SK-N-SH treated with all-trans-retinoic acid at 6 μM for 48 hours (cell line): ENCODE data around the gene DNASE2B.

Experiments
- ATAC-seq: fragments of 200-7000 bp; cut with Tn5 transposase; 3 replicates; pipeline ENCODE4 v1.9.1; 2020; ENCODE audit warnings: mild to moderate bottlenecking, moderate library complexity
- ARNTL ChIP-seq: fragments of 450-650 bp; formaldehyde crosslinking; IDR thresholded peaks from 2 replicates; pipeline ENCODE4 v1.5.0; 2020; ENCODE audit warnings: low read depth, mild to moderate bottlenecking, moderate library complexity, borderline replicate concordance
- BACH2 ChIP-seq: fragments of 250-450 bp; sonication (Bioruptor Pico); IDR thresholded peaks from 2 replicates; pipeline ENCODE4 v1.9.0; 2021; ENCODE audit warnings: mild to moderate bottlenecking, borderline replicate concordance
- CSDC2 ChIP-seq: fragments of 250-450 bp; sonication (Bioruptor Pico); IDR thresholded peaks from 2 replicates; pipeline ENCODE4 v1.5.0; 2020; ENCODE audit warnings: mild to moderate bottlenecking, moderate library complexity
- ISL1 ChIP-seq: fragments of 250-450 bp; sonication (Bioruptor Pico); IDR thresholded peaks from 2 replicates; pipeline ENCODE4 v2.1.2; 2022; ENCODE audit warnings: mild to moderate bottlenecking, moderate library complexity
- PPARA ChIP-seq: fragments of 250-450 bp; sonication (Bioruptor Pico); IDR thresholded peaks from 2 replicates; pipeline ENCODE4 v1.5.0; 2020; ENCODE audit warnings: mild to moderate bottlenecking, borderline replicate concordance
- RARB ChIP-seq: fragments of 250-450 bp; sonication (Bioruptor Pico); IDR thresholded peaks from 2 replicates; pipeline ENCODE4 v1.8.0; 2021; ENCODE audit warnings: mild to moderate bottlenecking, moderate library complexity
- SNAI2 ChIP-seq: fragments of 250-450 bp; sonication (Bioruptor Pico); IDR thresholded peaks from 2 replicates; pipeline ENCODE4 v1.5.0; 2020; ENCODE audit warnings: mild to moderate bottlenecking, moderate library complexity
- TCF4 ChIP-seq: fragments of 250-450 bp; sonication (Bioruptor Pico); IDR thresholded peaks from 2 replicates; pipeline ENCODE4 v1.8.0; 2021; ENCODE audit warnings: mild to moderate bottlenecking, moderate library complexity, borderline replicate concordance
- TOX ChIP-seq: fragments of 250-450 bp; sonication (Bioruptor Pico); IDR thresholded peaks from 2 replicates; pipeline ENCODE4 v1.8.0; 2021; ENCODE audit warnings: mild to moderate bottlenecking, moderate library complexity, borderline replicate concordance
- ZC3H10 ChIP-seq: fragments of 250-450 bp; sonication (Bioruptor Pico); IDR thresholded peaks from 2 replicates; pipeline ENCODE4 v1.5.1; 2021; ENCODE audit warnings: mild to moderate bottlenecking, moderate library complexity
- ZFP3 ChIP-seq: fragments of 250-450 bp; sonication (Bioruptor Pico); IDR thresholded peaks from 2 replicates; pipeline ENCODE4 v1.5.0; 2020; ENCODE audit warnings: mild to moderate bottlenecking, moderate library complexity
- ZFP30 ChIP-seq: fragments of 450-650 bp; formaldehyde crosslinking; IDR thresholded peaks from 2 replicates; pipeline ENCODE4 v1.5.0; 2022; ENCODE audit warnings: mild to moderate bottlenecking, moderate library complexity
- ZNF565 ChIP-seq: fragments of 450-650 bp; formaldehyde crosslinking; conservative IDR thresholded peaks from 2 replicates; pipeline ENCODE4 v1.5.0; 2020; ENCODE audit warnings: low read depth, mild to moderate bottlenecking, moderate library complexity
- ZNF8 ChIP-seq: fragments of 450-650 bp; formaldehyde crosslinking; IDR thresholded peaks from 2 replicates; pipeline ENCODE4 v1.5.0; 2020; ENCODE audit warnings: mild to moderate bottlenecking, moderate library complexity
- TF ChIP-seq, protein P1 (sequence below): fragments of 250-450 bp; sonication (Bioruptor Pico); IDR thresholded peaks from 2 replicates; pipeline ENCODE4 v1.8.0; 2021; ENCODE audit warnings: low read depth, mild to moderate bottlenecking, moderate library complexity, borderline replicate concordance
- TF ChIP-seq, protein P2 (sequence below): fragments of 250-450 bp; sonication (Bioruptor Pico); IDR thresholded peaks from 2 replicates; pipeline ENCODE4 v1.5.0; 2020; ENCODE audit warnings: mild to moderate bottlenecking, moderate library complexity
- TF ChIP-seq, protein P3 (sequence below): fragments of 250-450 bp; sonication (Bioruptor Pico); IDR thresholded peaks from 2 replicates; pipeline ENCODE4 v1.5.1; 2020; ENCODE audit warnings: low read depth, mild to moderate bottlenecking, moderate library complexity
- TF ChIP-seq, protein P4 (sequence below): fragments of 250-450 bp; sonication (Bioruptor Pico); IDR thresholded peaks from 2 replicates; pipeline ENCODE4 v1.8.0; 2020; ENCODE audit warnings: mild to moderate bottlenecking, moderate library complexity, borderline replicate concordance
- TF ChIP-seq, protein P5 (sequence below): fragments of 250-450 bp; sonication (Bioruptor Pico); IDR thresholded peaks from 2 replicates; pipeline ENCODE4 v1.5.1; 2021; ENCODE audit warnings: mild to moderate bottlenecking, moderate library complexity

DNASE2B gene

GRCh38 chr1:84385347-84385746, 12.9 kb upstream of the DNASE2B start:
- TF ChIP-seq ZNF8 (no peak), ISL1 (CRISPR knock-in tag) (peak; percentile 88)
- ATAC-seq = peak; percentile 60; the same call in 2 of the 3 replicates

- no peak for ATAC-seq
- TF ChIP-seq ZC3H10 (CRISPR knock-in tag) = no peak
- TF ChIP-seq TOX (CRISPR knock-in tag) = no peak
- TF ChIP-seq CSDC2 = no peak
- TF ChIP-seq PPARA (CRISPR knock-in tag) = no peak
- TF ChIP-seq, protein P1, sequence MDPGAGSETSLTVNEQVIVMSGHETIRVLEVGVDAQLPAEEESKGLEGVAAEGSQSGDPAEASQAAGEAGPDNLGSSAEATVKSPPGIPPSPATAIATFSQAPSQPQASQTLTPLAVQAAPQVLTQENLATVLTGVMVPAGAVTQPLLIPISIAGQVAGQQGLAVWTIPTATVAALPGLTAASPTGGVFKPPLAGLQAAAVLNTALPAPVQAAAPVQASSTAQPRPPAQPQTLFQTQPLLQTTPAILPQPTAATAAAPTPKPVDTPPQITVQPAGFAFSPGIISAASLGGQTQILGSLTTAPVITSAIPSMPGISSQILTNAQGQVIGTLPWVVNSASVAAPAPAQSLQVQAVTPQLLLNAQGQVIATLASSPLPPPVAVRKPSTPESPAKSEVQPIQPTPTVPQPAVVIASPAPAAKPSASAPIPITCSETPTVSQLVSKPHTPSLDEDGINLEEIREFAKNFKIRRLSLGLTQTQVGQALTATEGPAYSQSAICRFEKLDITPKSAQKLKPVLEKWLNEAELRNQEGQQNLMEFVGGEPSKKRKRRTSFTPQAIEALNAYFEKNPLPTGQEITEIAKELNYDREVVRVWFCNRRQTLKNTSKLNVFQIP (CRISPR knock-in tag) = no peak
- TF ChIP-seq ZNF8 = no peak
- TF ChIP-seq, protein P2, sequence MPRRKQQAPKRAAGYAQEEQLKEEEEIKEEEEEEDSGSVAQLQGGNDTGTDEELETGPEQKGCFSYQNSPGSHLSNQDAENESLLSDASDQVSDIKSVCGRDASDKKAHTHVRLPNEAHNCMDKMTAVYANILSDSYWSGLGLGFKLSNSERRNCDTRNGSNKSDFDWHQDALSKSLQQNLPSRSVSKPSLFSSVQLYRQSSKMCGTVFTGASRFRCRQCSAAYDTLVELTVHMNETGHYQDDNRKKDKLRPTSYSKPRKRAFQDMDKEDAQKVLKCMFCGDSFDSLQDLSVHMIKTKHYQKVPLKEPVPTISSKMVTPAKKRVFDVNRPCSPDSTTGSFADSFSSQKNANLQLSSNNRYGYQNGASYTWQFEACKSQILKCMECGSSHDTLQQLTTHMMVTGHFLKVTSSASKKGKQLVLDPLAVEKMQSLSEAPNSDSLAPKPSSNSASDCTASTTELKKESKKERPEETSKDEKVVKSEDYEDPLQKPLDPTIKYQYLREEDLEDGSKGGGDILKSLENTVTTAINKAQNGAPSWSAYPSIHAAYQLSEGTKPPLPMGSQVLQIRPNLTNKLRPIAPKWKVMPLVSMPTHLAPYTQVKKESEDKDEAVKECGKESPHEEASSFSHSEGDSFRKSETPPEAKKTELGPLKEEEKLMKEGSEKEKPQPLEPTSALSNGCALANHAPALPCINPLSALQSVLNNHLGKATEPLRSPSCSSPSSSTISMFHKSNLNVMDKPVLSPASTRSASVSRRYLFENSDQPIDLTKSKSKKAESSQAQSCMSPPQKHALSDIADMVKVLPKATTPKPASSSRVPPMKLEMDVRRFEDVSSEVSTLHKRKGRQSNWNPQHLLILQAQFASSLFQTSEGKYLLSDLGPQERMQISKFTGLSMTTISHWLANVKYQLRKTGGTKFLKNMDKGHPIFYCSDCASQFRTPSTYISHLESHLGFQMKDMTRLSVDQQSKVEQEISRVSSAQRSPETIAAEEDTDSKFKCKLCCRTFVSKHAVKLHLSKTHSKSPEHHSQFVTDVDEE = no peak
- TF ChIP-seq, protein P3, sequence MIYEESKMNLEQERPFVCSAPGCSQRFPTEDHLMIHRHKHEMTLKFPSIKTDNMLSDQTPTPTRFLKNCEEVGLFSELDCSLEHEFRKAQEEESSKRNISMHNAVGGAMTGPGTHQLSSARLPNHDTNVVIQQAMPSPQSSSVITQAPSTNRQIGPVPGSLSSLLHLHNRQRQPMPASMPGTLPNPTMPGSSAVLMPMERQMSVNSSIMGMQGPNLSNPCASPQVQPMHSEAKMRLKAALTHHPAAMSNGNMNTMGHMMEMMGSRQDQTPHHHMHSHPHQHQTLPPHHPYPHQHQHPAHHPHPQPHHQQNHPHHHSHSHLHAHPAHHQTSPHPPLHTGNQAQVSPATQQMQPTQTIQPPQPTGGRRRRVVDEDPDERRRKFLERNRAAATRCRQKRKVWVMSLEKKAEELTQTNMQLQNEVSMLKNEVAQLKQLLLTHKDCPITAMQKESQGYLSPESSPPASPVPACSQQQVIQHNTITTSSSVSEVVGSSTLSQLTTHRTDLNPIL = no peak
- TF ChIP-seq, protein P4, sequence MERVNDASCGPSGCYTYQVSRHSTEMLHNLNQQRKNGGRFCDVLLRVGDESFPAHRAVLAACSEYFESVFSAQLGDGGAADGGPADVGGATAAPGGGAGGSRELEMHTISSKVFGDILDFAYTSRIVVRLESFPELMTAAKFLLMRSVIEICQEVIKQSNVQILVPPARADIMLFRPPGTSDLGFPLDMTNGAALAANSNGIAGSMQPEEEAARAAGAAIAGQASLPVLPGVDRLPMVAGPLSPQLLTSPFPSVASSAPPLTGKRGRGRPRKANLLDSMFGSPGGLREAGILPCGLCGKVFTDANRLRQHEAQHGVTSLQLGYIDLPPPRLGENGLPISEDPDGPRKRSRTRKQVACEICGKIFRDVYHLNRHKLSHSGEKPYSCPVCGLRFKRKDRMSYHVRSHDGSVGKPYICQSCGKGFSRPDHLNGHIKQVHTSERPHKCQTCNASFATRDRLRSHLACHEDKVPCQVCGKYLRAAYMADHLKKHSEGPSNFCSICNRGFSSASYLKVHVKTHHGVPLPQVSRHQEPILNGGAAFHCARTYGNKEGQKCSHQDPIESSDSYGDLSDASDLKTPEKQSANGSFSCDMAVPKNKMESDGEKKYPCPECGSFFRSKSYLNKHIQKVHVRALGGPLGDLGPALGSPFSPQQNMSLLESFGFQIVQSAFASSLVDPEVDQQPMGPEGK = no peak
- TF ChIP-seq, protein P5, sequence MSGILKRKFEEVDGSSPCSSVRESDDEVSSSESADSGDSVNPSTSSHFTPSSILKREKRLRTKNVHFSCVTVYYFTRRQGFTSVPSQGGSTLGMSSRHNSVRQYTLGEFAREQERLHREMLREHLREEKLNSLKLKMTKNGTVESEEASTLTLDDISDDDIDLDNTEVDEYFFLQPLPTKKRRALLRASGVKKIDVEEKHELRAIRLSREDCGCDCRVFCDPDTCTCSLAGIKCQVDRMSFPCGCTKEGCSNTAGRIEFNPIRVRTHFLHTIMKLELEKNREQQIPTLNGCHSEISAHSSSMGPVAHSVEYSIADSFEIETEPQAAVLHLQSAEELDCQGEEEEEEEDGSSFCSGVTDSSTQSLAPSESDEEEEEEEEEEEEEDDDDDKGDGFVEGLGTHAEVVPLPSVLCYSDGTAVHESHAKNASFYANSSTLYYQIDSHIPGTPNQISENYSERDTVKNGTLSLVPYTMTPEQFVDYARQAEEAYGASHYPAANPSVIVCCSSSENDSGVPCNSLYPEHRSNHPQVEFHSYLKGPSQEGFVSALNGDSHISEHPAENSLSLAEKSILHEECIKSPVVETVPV (CRISPR knock-in tag) = no peak
- TF ChIP-seq ZFP30 (CRISPR knock-in tag) = no peak
Measured at GRCh38 chr1:84386716-84387479, 11.4 kb upstream of the DNASE2B start.

GRCh38 chr1:84387480-84388163, 10.7 kb upstream of the DNASE2B start:
- TF ChIP-seq SNAI2 (CRISPR knock-in tag) (no peak), PPARA (CRISPR knock-in tag) (no peak), ZNF565 (no peak), RARB (CRISPR knock-in tag) (no peak), ARNTL (CRISPR knock-in tag) (no peak), CSDC2 (no peak), ZFP30 (CRISPR knock-in tag) (no peak), TCF4 (no peak), ZFP3 (no peak), BACH2 (CRISPR knock-in tag) (no peak)
- TF ChIP-seq, protein P2 = no peak
- TF ChIP-seq, protein P1 (CRISPR knock-in tag) = no peak

More at GRCh38 chr1:84387480-84388163, 10.7 kb upstream of the DNASE2B start:
- ATAC-seq = no peak
